Mesenchymal stem cell (in vitro differentiated cells and primary cell): ENCODE results near the gene ABCB9.
A peak's percentile ranks its signal among the peaks of the same experiment; 100 is the strongest.

Experiments used
- DNase-seq: peaks from one replicate; pipeline ENCODE4 v3.0.0-alpha.2; 2013
- H2AFZ ChIP-seq: one replicate; pipeline ENCODE4 v1.6.1; 2013; ENCODE audit warnings: low read depth, mild to moderate bottlenecking, control low read depth, inconsistent platforms, low read length, moderate library complexity
- H2AK5ac ChIP-seq: 2 replicates; pipeline ENCODE4 v1.6.1; 2013; ENCODE audit warnings: low read length, moderate library complexity, mild to moderate bottlenecking, inconsistent platforms; ENCODE audit not compliant: severe bottlenecking
- H2BK120ac ChIP-seq: one replicate; pipeline ENCODE4 v1.6.1; 2013; ENCODE audit warnings: low read depth, mild to moderate bottlenecking, inconsistent platforms, low read length, moderate library complexity
- H2BK12ac ChIP-seq, 2 experiments: one replicate each; pipeline ENCODE4 v1.6.1; 2013; ENCODE audit warnings: inconsistent platforms in 2 of 2, low read length in 2 of 2, mild to moderate bottlenecking in 2 of 2, moderate library complexity in 2 of 2, control low read depth in 1 of 2
- H2BK15ac ChIP-seq: one replicate; pipeline ENCODE4 v1.6.1; 2013; ENCODE audit warnings: mild to moderate bottlenecking, low read depth, inconsistent platforms; ENCODE audit not compliant: poor library complexity, severe bottlenecking
- H2BK5ac ChIP-seq: 2 replicates; pipeline ENCODE4 v1.6.1; 2013; ENCODE audit warnings: low read depth, mild to moderate bottlenecking, low read length, control low read depth, inconsistent platforms; ENCODE audit not compliant: poor library complexity, severe bottlenecking
- H3K14ac ChIP-seq, 2 experiments: one replicate each; pipeline ENCODE4 v1.6.1; 2013; ENCODE audit warnings: inconsistent platforms in 2 of 2, low read length in 2 of 2, control low read depth in 1 of 2, mild to moderate bottlenecking in 1 of 2, moderate library complexity in 1 of 2
- H3K18ac ChIP-seq, 2 experiments: one replicate each; pipeline ENCODE4 v1.6.1; 2013; ENCODE audit warnings: inconsistent platforms in 2 of 2, low read length in 2 of 2, control low read depth in 1 of 2, low read depth in 1 of 2, mild to moderate bottlenecking in 1 of 2
- H3K23ac ChIP-seq, 2 experiments: one replicate each; pipeline ENCODE4 v1.6.1; 2013; ENCODE audit warnings: inconsistent platforms in 2 of 2, low read length in 2 of 2, mild to moderate bottlenecking in 2 of 2, moderate library complexity in 2 of 2, control low read depth in 1 of 2
- H3K27ac ChIP-seq: 2 replicates; pipeline ENCODE4 v1.5.1; 2013; ENCODE audit warnings: mild to moderate bottlenecking, moderate library complexity, low read length, control low read depth, inconsistent platforms; ENCODE audit not compliant: poor library complexity, severe bottlenecking
- H3K27me3 ChIP-seq, 2 experiments: 2 replicates each; pipeline versions ENCODE4 v1.6.1 to v1.7.0; 2013; ENCODE audit warnings: low read length in 2 of 2, mild to moderate bottlenecking in 2 of 2, moderate library complexity in 2 of 2, control low read depth in 1 of 2, inconsistent platforms in 1 of 2; ENCODE audit not compliant: control insufficient read depth in 1 of 2, insufficient read depth in 1 of 2
- H3K36me3 ChIP-seq, 2 experiments: 2 replicates each; pipeline versions ENCODE4 v1.6.1 to v1.7.0; 2013; ENCODE audit warnings: low read length in 2 of 2, control low read depth in 1 of 2, inconsistent platforms in 1 of 2, low read depth in 1 of 2, mild to moderate bottlenecking in 1 of 2; ENCODE audit not compliant: insufficient read depth in 2 of 2, control insufficient read depth in 1 of 2
- H3K4ac ChIP-seq, 2 experiments: one replicate each; pipeline ENCODE4 v1.6.1; 2013; ENCODE audit warnings: inconsistent platforms in 2 of 2, low read length in 2 of 2, mild to moderate bottlenecking in 2 of 2, moderate library complexity in 2 of 2, control low read depth in 1 of 2, low read depth in 1 of 2
- H3K4me1 ChIP-seq: 2 replicates; pipeline ENCODE4 v1.6.1; 2013; ENCODE audit warnings: low read depth, low read length, control low read depth; ENCODE audit not compliant: control insufficient read depth, insufficient read depth
- H3K4me2 ChIP-seq: 2 replicates; pipeline ENCODE4 v1.6.1; 2013; ENCODE audit warnings: low read length, mild to moderate bottlenecking, inconsistent platforms; ENCODE audit not compliant: poor library complexity, severe bottlenecking
- H3K4me3 ChIP-seq, 2 experiments: 2 replicates each; pipeline versions ENCODE4 v1.5.1 to v1.7.0; 2013; ENCODE audit warnings: low read length in 2 of 2, mild to moderate bottlenecking in 2 of 2, control low read depth in 1 of 2, low read depth in 1 of 2; ENCODE audit not compliant: insufficient read depth in 1 of 2
- H3K79me1 ChIP-seq: replicated peaks from 2 replicates; pipeline ENCODE4 v1.6.1; 2013; ENCODE audit warnings: mild to moderate bottlenecking, control low read depth, low read length, inconsistent platforms; ENCODE audit not compliant: poor library complexity, severe bottlenecking
- H3K9ac ChIP-seq: 2 replicates; pipeline ENCODE4 v1.7.0; 2013; ENCODE audit warnings: mild to moderate bottlenecking, low read length, moderate library complexity
- H3K9me3 ChIP-seq: 2 replicates; pipeline ENCODE4 v1.7.0; 2013; ENCODE audit warnings: mild to moderate bottlenecking, low read length; ENCODE audit not compliant: control insufficient read depth
- H4K8ac ChIP-seq: one replicate; pipeline ENCODE4 v1.6.1; 2013; ENCODE audit warnings: inconsistent platforms, mild to moderate bottlenecking, low read length, moderate library complexity
- H4K91ac ChIP-seq: one replicate; pipeline ENCODE4 v1.6.1; 2013; ENCODE audit warnings: mild to moderate bottlenecking, low read length, inconsistent platforms
- WGBS: methylation state at CpG from one replicate; pipeline ENCODE4 v1.1.7; 2013; ENCODE audit warnings: mixed read lengths; 5-methylcytosine and 5-hydroxymethylcytosine counted together

ABCB9 gene

GRCh38 chr12:122969676-122970075 lies 3.4 kb upstream of the ABCB9 start:
- Histone ChIP-seq H3K27ac (no peak overlapping the region), H2BK5ac (no peak overlapping the region), H2BK12ac (no peak overlapping the region), H3K23ac (no peak overlapping the region), H3K79me1 (peaks cover 11% of the 10 kb centered on the region), H3K9me3 (no peaks in the 10 kb centered on the region), H3K4me3 (no peak overlapping the region), H3K4me1 (peaks cover 19% of the 10 kb centered on the region), H3K9ac (no peak overlapping the region), H2AK5ac (no peak overlapping the region), H3K4me2 (no peak overlapping the region), H2AFZ (no peak overlapping the region), H3K14ac (no peak overlapping the region), H3K18ac (no peak overlapping the region), H3K27me3 (no peaks in the 10 kb centered on the region), H3K36me3 (no peaks in the 10 kb centered on the region), H2BK120ac (no peak overlapping the region), H4K8ac (no peak overlapping the region), H4K91ac (no peak overlapping the region), H3K4ac (no peak overlapping the region), H2BK15ac (no peak overlapping the region)
- no peak for DNase-seq
- 89% methylated on average over 4 of the region's 4 CpGs for WGBS

GRCh38 chr12:122968104-122968503 lies 1.8 kb upstream of the ABCB9 start:
- no peak overlapping the region for H2BK120ac ChIP-seq

GRCh38 chr12:122966743-122967550 lies 684 bp upstream of the ABCB9 start:
- 75% methylated on average over 13 of the region's 15 CpGs for WGBS
- DNase-seq = no peak
- Histone ChIP-seq H3K14ac (no peak overlapping the region), H2BK120ac (no peak overlapping the region), H2AFZ (peak overlapping the region; percentile 6), H3K23ac (no peak overlapping the region), H4K8ac (no peak overlapping the region), H2BK12ac (no peak overlapping the region), H2BK5ac (no peak overlapping the region), H3K27ac (no peak overlapping the region), H3K27me3 (no peaks in the 10 kb centered on the region), H3K9me3 (no peaks in the 10 kb centered on the region), H3K18ac (no peak overlapping the region), H3K9ac (no peak overlapping the region), H3K36me3 (no peaks in the 10 kb centered on the region), H3K4me3 (peak overlapping the region in 1 of 2 experiments; percentile 37), H4K91ac (no peak overlapping the region), H3K4ac (no peak overlapping the region), H3K79me1 (peaks cover 31% of the 10 kb centered on the region), H3K4me1 (peaks cover 27% of the 10 kb centered on the region), H2BK15ac (no peak overlapping the region), H2AK5ac (no peak overlapping the region), H3K4me2 (peak overlapping the region; percentile 26)

More at GRCh38 chr12:122968104-122968503, 1.8 kb upstream of the ABCB9 start:
- Histone ChIP-seq H3K4me2 (no peak overlapping the region), H3K4me1 (peaks cover 27% of the 10 kb centered on the region), H3K23ac (no peak overlapping the region), H2BK5ac (no peak overlapping the region), H3K18ac (no peak overlapping the region), H3K14ac (no peak overlapping the region), H2AFZ (no peak overlapping the region), H4K8ac (no peak overlapping the region), H4K91ac (no peak overlapping the region), H2AK5ac (no peak overlapping the region), H3K27ac (no peak overlapping the region), H3K9me3 (no peaks in the 10 kb centered on the region), H3K36me3 (no peaks in the 10 kb centered on the region), H3K4me3 (no peak overlapping the region), H3K79me1 (peaks cover 21% of the 10 kb centered on the region), H2BK15ac (no peak overlapping the region), H2BK12ac (no peak overlapping the region), H3K9ac (no peak overlapping the region), H3K4ac (no peak overlapping the region), H3K27me3 (no peaks in the 10 kb centered on the region)
- DNase-seq = no peak
- over 99% methylated on average over 2 of the region's 2 CpGs for WGBS

GRCh38 chr12:122965321-122965751 lies 927 bp downstream of the ABCB9 start:
- Histone ChIP-seq H3K79me1 (peaks cover 32% of the 10 kb centered on the region), H2AK5ac (no peak overlapping the region), H3K18ac (no peak overlapping the region), H2BK5ac (no peak overlapping the region), H3K36me3 (no peaks in the 10 kb centered on the region), H3K4me1 (peaks cover 27% of the 10 kb centered on the region), H3K14ac (no peak overlapping the region), H3K4ac (peak overlapping the region; percentile 13 to 24), H3K27ac (no peak overlapping the region), H2AFZ (no peak overlapping the region), H4K8ac (no peak overlapping the region), H3K27me3 (no peaks in the 10 kb centered on the region), H2BK12ac (no peak overlapping the region), H3K9ac (peak overlapping the region; percentile 81), H2BK120ac (no peak overlapping the region), H3K4me3 (peak overlapping the region; percentile 73 to 92), H3K23ac (no peak overlapping the region), H2BK15ac (no peak overlapping the region), H3K9me3 (no peaks in the 10 kb centered on the region), H3K4me2 (peak overlapping the region; percentile 97), H4K91ac (no peak overlapping the region)
- DNase-seq = no peak
- WGBS = 59% methylated on average over 12 of the region's 12 CpGs
